ENCODE measurements around the gene RENBP.

The RENBP gene

GRCh38 chrX:153928846-153929245 is 15.6 kb downstream of the RENBP start:
- TF ChIP-seq CTCF (IDR thresholded peaks at IDR 0.05): no peak

DNA sequence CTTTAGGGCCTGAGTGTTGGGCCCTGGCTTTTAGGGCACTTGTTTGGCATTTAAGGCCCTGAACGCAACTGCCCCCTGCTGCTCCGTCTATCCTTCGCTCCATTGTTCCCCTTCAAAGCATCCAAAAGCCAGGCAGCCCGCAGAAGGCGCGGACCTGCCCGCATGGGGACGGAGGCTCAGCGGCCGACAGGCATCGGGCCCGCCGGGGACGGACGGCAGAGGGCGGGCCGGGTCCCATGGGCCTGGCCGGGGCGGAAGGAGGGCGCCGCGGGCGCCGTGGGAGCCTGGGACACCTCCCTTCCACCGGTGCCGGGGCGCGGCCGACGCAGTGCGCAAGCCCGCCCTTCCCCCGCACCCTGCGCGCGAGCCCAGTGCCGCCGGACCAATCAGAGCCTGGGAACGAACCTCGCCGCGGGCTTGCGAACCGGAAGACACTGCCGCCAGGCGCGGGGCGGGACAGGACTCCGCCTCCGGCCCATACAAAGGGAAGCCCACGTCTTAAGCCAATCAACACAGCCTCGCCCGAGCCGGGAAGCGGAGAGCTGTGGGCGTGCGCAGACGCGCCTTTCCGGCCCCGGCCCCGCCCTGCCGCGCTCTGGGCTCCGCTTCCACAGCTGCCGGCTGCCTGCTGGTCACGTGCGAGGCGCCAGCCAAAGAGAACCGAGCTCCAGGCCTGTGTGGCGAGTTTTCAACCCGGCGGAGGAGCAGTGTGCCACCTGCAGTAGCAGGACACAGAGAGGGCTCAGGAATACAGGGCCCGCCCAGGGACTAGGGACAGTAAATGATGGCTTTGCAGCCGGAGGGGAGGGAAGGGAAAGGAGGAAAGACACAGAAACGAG is 16.3 kb downstream of the RENBP start:
- TF ChIP-seq CTCF (IDR thresholded peaks at IDR 0.05): no peak

DNA sequence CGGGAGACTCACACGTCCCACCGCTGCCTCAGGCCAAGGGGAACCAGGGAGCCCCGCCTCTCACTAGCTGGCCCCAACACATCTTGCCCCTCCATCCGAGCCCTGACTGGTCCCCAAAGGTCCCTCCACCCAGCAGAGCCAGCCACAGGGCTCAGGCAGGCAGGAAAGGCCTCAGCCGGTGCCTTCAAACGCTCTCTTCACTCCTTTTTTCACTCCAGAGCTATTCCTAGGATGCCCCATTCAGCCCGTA is 16.8 kb downstream of the RENBP start:
- TF ChIP-seq CTCF (IDR thresholded peaks at IDR 0.05): no peak

DNA sequence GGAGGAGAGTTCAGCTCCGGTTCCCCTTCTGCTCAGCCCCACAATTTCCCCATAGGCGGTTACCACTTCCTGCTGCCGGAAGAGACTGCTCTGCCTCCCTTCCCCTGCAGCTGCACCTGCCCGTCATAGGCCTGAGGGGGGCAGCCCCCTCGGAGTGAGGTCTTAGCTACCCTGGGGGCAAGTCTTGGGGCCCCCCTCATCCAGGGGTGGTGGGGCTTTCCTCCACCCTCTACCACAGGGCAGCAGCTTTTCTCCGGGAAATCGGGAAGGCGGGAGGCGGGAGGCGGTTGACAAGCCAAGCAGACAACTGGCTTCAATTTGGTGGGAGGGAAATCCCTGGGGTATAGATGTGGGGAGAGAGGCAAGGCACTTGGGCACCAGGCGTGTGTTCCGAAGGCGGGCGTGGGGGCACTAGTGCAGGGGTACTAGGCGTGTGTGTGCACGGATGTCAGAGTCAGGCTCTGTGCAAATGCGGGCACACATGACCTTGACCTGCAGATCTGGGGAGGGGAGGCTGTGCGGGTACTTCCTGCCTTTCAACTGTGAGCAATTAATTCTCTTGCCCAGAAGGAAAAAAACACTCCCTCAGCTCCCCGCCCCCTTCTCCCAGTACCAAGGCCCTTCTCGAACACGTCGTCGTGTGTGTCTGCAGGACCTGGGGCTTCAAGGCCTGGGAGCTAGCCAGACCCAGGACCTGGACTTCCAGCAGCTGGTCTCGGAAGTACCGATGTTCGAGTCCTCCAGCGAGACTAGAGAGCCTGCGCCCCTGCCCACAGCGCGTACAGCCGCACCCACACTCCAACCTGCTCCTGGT is 17.4 kb downstream of the RENBP start:
- TF ChIP-seq CTCF (IDR thresholded peaks at IDR 0.05): no peak

- TF ChIP-seq CTCF (IDR thresholded peaks at IDR 0.05): no peak
These were observed 17.9 kb downstream of the RENBP start for GRCh38 chrX:153926552-153926857.

DNA sequence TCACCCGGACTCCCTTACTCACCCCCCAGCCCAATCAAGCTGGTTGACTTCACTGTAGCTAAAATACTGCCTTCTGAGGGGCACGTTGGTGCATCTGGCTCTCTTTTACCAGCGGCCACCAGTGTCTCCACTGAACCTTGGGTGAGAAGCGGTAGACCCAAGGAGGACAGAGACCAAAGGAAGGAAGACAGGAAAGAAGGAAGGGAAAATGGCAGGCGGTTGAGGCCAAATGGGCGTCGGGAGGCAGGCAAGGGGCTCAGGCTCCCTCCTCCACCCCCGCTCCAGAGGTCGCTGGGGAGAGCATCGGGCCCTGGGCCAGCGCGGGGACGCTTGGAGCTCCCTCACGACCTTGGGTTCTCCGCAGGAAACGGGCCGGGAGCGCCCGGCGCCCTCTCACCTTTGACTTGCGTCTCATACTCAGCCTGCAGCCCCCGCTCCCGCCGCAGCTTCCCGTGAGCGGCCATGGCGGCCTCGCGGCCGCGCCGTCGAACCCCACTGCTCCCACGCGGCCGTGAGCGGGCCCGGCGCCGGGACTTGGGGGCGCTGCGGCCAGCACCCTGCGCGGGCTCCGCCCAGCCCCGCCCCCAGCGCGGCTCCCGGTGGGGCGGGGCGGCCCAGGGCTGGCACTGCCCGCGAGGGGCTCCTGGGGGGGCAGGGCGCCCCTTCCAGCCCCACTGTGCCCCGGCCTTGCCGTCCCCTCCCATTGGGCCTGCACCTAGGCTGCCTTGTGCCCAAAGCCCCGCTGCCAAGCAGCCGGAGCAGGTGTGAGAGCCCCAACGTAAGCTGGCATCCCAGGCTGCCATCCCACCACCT is 18.5 kb downstream of the RENBP start, which contains the start of gene ARHGAP4:
ARHGAP4 (minus strand) TSS at position 526 of the 813 bp plus-strand sequence; CDS start at position 464, 62 bp downstream.
- TF ChIP-seq CTCF (IDR thresholded peaks at IDR 0.05): no peak

DNA sequence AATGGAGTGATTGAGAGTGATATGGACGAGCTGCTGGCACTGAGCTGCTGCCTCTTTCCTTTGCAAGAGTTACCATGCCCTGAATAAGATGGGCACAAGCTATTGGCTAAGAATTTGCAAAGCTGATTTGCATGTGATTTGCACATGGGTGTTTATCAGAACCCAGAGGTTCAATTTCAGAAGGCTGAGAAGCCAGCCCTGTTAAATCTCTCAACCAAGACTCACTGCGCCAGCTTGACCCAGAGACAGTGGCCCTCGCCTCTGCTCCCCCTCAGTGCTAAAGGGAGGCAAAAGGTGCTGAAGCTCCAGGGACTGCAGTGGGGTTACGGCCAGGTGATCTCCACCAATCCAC is 19.1 kb downstream of the RENBP start:
- no peak for TF ChIP-seq CTCF (IDR thresholded peaks at IDR 0.05)
